Chondrocyte (in vitro differentiated cells): ENCODE data around the gene SLC34A3. TPM values are rescaled to one million over a fixed set of nuclear protein-coding genes. Genes with fewer than 3 reads are reported as not detected.

ENCODE experiments used
- DNase-seq: peaks from one replicate; pipeline ENCODE4 v3.0.0; 2021; ENCODE audit warnings: mixed read lengths, low spot score
- H3K27ac Mint-ChIP-seq: one replicate; pipeline ENCODE4 v1.8.0; 2021; ENCODE audit warnings: mild to moderate bottlenecking, moderate library complexity, mixed read lengths; ENCODE audit not compliant: unreplicated experiment
- H3K27me3 Mint-ChIP-seq: 2 replicates; pipeline ENCODE4 v1.8.0; 2021; ENCODE audit warnings: low read depth, mixed read lengths
- H3K36me3 Mint-ChIP-seq: 2 replicates; pipeline ENCODE4 v1.8.0; 2021; ENCODE audit warnings: low read depth, mixed read lengths
- H3K4me1 Mint-ChIP-seq: 2 replicates; pipeline ENCODE4 v1.8.0; 2021; ENCODE audit warnings: low read depth, mild to moderate bottlenecking, mixed read lengths
- H3K4me3 Mint-ChIP-seq: one replicate; pipeline ENCODE4 v1.8.0; 2021; ENCODE audit warnings: mild to moderate bottlenecking, moderate library complexity, mixed read lengths; ENCODE audit not compliant: unreplicated experiment
- H3K9me3 Mint-ChIP-seq: 2 replicates; pipeline ENCODE4 v1.8.0; 2021; ENCODE audit warnings: low read depth, mixed read lengths
- CTCF ChIP-seq: fragments of 200-600 bp; sonication (generic); IDR thresholded peaks from 2 replicates; pipeline ENCODE4 v1.5.0; 2021; ENCODE audit warnings: antibody characterized with exemption, mild to moderate bottlenecking, moderate library complexity
- total RNA-seq: library from RNA; stranded (reverse); gene quantifications from 3 replicates; pipeline ENCODE4 v1.2.1, GENCODE V29; 2021

The SLC34A3 gene
- total RNA-seq, 1 donor from 2014 or later, result not detected

GRCh38 chr9:137227054-137227852 is 3.4 kb upstream of the SLC34A3 start, which contains the start of gene RNF224:
Gene RNF224, plus strand, starts transcription at chr9:137227502. Its CDS starts 834 bp downstream, at chr9:137228336.
- H3K27me3 Mint-ChIP-seq, result peaks cover 2% of the 10 kb centered on the region
- no peak within 1 kb of the TSS for H3K4me3 Mint-ChIP-seq
- H3K9me3 Mint-ChIP-seq, result no peaks in the 10 kb centered on the region
- no peak for DNase-seq
- peak within 1 kb of the TSS; percentile 45 for H3K27ac Mint-ChIP-seq
- no peaks in the 10 kb centered on the region for H3K36me3 Mint-ChIP-seq
- TF ChIP-seq CTCF, result peak; percentile 92
- peaks cover 13% of the 10 kb centered on the region for H3K4me1 Mint-ChIP-seq

- H3K9me3 Mint-ChIP-seq, result no peaks in the 10 kb centered on the region
- H3K4me3 Mint-ChIP-seq, result no peak overlapping the region
- no peak for TF ChIP-seq CTCF
- no peaks in the 10 kb centered on the region for H3K36me3 Mint-ChIP-seq
- no peak overlapping the region for H3K27ac Mint-ChIP-seq
- H3K27me3 Mint-ChIP-seq, result peaks cover 2% of the 10 kb centered on the region
- DNase-seq, result no peak
- peaks cover 11% of the 10 kb centered on the region for H3K4me1 Mint-ChIP-seq
Observed at GRCh38 chr9:137227853-137228505, 2.7 kb upstream of the SLC34A3 start.

- Mint-ChIP-seq H3K27ac (no peak overlapping the region), H3K4me3 (no peak overlapping the region), H3K9me3 (no peaks in the 10 kb centered on the region), H3K27me3 (peaks cover 2% of the 10 kb centered on the region), H3K36me3 (no peaks in the 10 kb centered on the region), H3K4me1 (peaks cover 9% of the 10 kb centered on the region)
- TF ChIP-seq CTCF, result no peak
- no peak for DNase-seq
Observed at GRCh38 chr9:137228506-137228967, 2.2 kb upstream of the SLC34A3 start.

GRCh38 chr9:137228968-137229896 is 1.5 kb upstream of the SLC34A3 start:
- Mint-ChIP-seq H3K36me3 (no peaks in the 10 kb centered on the region), H3K9me3 (no peaks in the 10 kb centered on the region), H3K4me3 (no peak overlapping the region), H3K27ac (no peak overlapping the region), H3K4me1 (peaks cover 6% of the 10 kb centered on the region), H3K27me3 (peaks cover 2% of the 10 kb centered on the region)
- DNase-seq, result no peak
- no peak for TF ChIP-seq CTCF
